ENCODE data around the gene WDR82. TPM values are rescaled to one million over a fixed set of nuclear protein-coding genes. Genes with fewer than 3 reads are reported as not detected.

Gene WDR82
- total and polyA plus RNA-seq, 9 of the 15 experiments (the other 6 are each of a cell fraction or from before 2014, with no cell fraction given): 6.4 to 62.9 (median 37.1) TPM

GRCh38 chr3:52327486-52328290 is 49.2 kb upstream of the WDR82 start:
- DNase-seq (ENCODE audit: extremely low read depth in 1 of 4, low spot score in 3 of 4): no peak
- no peak overlapping the region for H3K4me2 ChIP-seq (ENCODE audit: insufficient read depth, low read length)
- CTCF ChIA-PET (ENCODE audit: low intra/inter-chr PET ratio): no interaction called here
- no peak for ATAC-seq
- H3K79me2 ChIP-seq (ENCODE audit: control insufficient read depth, insufficient read depth, low read length): no peaks in the 10 kb centered on the region
- H3K4me3 ChIP-seq: no peak overlapping the region
- no peak overlapping the region for H2AFZ ChIP-seq (ENCODE audit: low read depth, low read length)
- BruUV-seq (replicated peaks): no TSS peak
- WGBS (ENCODE audit: insufficient coverage, low coverage, missing lambda C conversion rate): 69% methylated on average over 4 of the region's 5 CpGs
- no peaks in the 10 kb centered on the region; a peak in 1 of 5 replicates for H3K27me3 ChIP-seq (ENCODE audit: control insufficient read depth in 2 of 2, insufficient read depth in 2 of 2, low read length in 2 of 2)
- H3K4me1 ChIP-seq (replicated peaks in 1 of 2; ENCODE audit: control insufficient read depth in 2 of 2, insufficient read depth in 2 of 2, low read length in 2 of 2): peaks cover under 1 to 11% of the 10 kb centered on the region in 2 experiments; a peak in 3 of 5 replicates
- H3K9me3 ChIP-seq (replicated peaks; ENCODE audit: control insufficient read depth, insufficient read depth, low read depth, low read length): no peaks in the 10 kb centered on the region
- H3K27ac ChIP-seq (ENCODE audit: extremely low read depth, low read depth, low read length): no peak overlapping the region
- no peaks in the 10 kb centered on the region for H3K36me3 ChIP-seq (ENCODE audit: control insufficient read depth, insufficient read depth, low read length)
- no peak overlapping the region for H3K9ac ChIP-seq (ENCODE audit: insufficient read depth in 1 of 2, low read depth in 2 of 2, low read length in 2 of 2)
- no peak for FAIRE-seq
- in situ Hi-C loops (cut with MboI) (no loop called here), intact Hi-C loops (cut with micrococcal nuclease) (no loop called here)
- POLR2A ChIA-PET: interaction anchor here (0.6 kb wide), 1 partner anchor 903 kb away, joined by 3 read pairs; no protein-coding TSS in a partner anchor
- no peaks in the 10 kb centered on the region for H3K9me1 ChIP-seq (ENCODE audit: control insufficient read depth, insufficient read depth, low read length)
- no peaks in the 10 kb centered on the region for H4K20me1 ChIP-seq (replicated peaks; ENCODE audit: control insufficient read depth, insufficient read depth, low read length)
- no peak for TF ChIP-seq HNRNPK (IDR thresholded peaks at IDR 0.05; ENCODE audit: low read depth, low read length, poor library complexity, severe bottlenecking)
- TF ChIP-seq ZNF655 (CRISPR knock-in tag; IDR thresholded peaks at IDR 0.05): no peak
- TF ChIP-seq, protein P1, sequence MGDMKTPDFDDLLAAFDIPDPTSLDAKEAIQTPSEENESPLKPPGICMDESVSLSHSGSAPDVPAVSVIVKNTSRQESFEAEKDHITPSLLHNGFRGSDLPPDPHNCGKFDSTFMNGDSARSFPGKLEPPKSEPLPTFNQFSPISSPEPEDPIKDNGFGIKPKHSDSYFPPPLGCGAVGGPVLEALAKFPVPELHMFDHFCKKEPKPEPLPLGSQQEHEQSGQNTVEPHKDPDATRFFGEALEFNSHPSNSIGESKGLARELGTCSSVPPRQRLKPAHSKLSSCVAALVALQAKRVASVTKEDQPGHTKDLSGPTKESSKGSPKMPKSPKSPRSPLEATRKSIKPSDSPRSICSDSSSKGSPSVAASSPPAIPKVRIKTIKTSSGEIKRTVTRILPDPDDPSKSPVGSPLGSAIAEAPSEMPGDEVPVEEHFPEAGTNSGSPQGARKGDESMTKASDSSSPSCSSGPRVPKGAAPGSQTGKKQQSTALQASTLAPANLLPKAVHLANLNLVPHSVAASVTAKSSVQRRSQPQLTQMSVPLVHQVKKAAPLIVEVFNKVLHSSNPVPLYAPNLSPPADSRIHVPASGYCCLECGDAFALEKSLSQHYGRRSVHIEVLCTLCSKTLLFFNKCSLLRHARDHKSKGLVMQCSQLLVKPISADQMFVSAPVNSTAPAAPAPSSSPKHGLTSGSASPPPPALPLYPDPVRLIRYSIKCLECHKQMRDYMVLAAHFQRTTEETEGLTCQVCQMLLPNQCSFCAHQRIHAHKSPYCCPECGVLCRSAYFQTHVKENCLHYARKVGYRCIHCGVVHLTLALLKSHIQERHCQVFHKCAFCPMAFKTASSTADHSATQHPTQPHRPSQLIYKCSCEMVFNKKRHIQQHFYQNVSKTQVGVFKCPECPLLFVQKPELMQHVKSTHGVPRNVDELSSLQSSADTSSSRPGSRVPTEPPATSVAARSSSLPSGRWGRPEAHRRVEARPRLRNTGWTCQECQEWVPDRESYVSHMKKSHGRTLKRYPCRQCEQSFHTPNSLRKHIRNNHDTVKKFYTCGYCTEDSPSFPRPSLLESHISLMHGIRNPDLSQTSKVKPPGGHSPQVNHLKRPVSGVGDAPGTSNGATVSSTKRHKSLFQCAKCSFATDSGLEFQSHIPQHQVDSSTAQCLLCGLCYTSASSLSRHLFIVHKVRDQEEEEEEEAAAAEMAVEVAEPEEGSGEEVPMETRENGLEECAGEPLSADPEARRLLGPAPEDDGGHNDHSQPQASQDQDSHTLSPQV (IDR thresholded peaks at IDR 0.05): no peak
- no peak for TF ChIP-seq ZNF436 (CRISPR knock-in tag; IDR thresholded peaks at IDR 0.05)
- TF ChIP-seq ARID1B (IDR thresholded peaks at IDR 0.05): no peak
- TF ChIP-seq NELFE (IDR thresholded peaks at IDR 0.05; ENCODE audit: insufficient read depth, insufficient read length): no peak
- no peak for TF ChIP-seq MED1 (CRISPR knock-in tag; IDR thresholded peaks at IDR 0.05; ENCODE audit: borderline replicate concordance)
- TF ChIP-seq YY1 (IDR thresholded peaks at IDR 0.05; ENCODE audit: borderline replicate concordance in 1 of 3, control insufficient read depth in 1 of 3, extremely low read depth in 1 of 3, insufficient read depth in 3 of 3, insufficient read length in 1 of 3, insufficient replicate concordance in 2 of 3, low read depth in 1 of 3, low read length in 2 of 3): no peak
- TF ChIP-seq CHAMP1 (IDR thresholded peaks at IDR 0.05): no peak
- TF ChIP-seq ZNF644 (tag; IDR thresholded peaks at IDR 0.05; ENCODE audit: low read depth): no peak
- no peak for TF ChIP-seq ZNF766 (CRISPR knock-in tag; conservative IDR thresholded peaks at IDR 0.05)
